HG03159 (cell line): Measurements from ENCODE around the gene DTX1.

Experiments
- ATAC-seq: cut with Tn5 transposase; IDR thresholded peaks from one replicate; pipeline ENCODE4 v1.9.1; 2021; ENCODE audit warnings: mild to moderate bottlenecking, moderate library complexity; ENCODE audit not compliant: unreplicated experiment

Gene DTX1

GRCh38 chr12:113092607-113093408 is 36.3 kb downstream of the DTX1 start:
- no peak for ATAC-seq

DNA sequence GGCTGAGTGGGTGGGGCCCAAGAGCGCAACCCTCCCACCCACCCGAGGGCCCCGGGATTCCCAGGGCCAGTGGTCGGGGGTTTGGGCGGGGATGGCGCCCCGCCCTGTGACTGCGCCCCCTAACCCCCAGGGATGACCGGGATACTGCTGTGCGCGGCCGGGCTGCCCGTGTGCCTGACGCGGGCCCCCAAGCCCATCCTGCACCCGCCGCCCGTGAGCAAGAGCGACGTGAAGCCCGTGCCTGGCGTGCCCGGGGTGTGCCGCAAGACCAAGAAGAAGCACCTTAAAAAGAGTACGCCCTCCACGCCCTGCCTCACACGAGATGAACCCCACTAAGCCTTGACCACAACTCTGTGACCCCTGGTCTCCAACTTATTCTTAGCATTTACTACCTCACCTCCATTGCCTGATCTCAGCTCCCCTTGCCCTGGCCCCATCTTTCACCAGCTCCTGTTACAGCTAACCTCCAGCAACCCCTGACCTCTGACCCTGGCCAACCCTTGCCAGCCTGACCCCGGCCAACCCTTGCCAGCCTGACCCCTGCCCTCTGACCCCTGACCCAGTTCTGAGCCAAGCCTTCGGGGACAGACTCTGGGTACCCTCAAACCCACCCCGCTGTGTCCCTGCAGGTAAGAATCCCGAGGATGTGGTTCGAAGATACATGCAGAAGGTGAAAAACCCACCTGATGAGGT is 37.0 kb downstream of the DTX1 start:
- no peak for ATAC-seq

DNA sequence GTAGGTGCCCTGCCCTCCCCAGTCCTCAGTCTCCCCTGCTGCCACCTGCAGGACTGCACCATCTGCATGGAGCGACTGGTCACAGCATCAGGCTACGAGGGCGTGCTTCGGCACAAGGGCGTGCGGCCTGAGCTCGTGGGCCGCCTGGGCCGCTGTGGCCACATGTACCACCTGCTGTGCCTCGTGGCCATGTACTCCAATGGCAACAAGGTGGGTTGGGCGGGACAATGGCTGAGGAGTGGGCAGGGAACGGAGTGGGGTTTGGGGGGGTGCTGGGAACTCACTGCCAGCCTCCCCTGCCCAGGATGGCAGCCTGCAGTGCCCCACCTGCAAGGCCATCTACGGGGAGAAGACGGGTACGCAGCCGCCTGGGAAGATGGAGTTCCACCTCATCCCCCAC is 38.2 kb downstream of the DTX1 start:
- ATAC-seq, result no peak

GRCh38 chr12:113095405-113095804 is 38.9 kb downstream of the DTX1 start:
- ATAC-seq, result no peak

- ATAC-seq, result no peak
Measured at GRCh38 chr12:113096675-113097461, 40.3 kb downstream of the DTX1 start.

DNA sequence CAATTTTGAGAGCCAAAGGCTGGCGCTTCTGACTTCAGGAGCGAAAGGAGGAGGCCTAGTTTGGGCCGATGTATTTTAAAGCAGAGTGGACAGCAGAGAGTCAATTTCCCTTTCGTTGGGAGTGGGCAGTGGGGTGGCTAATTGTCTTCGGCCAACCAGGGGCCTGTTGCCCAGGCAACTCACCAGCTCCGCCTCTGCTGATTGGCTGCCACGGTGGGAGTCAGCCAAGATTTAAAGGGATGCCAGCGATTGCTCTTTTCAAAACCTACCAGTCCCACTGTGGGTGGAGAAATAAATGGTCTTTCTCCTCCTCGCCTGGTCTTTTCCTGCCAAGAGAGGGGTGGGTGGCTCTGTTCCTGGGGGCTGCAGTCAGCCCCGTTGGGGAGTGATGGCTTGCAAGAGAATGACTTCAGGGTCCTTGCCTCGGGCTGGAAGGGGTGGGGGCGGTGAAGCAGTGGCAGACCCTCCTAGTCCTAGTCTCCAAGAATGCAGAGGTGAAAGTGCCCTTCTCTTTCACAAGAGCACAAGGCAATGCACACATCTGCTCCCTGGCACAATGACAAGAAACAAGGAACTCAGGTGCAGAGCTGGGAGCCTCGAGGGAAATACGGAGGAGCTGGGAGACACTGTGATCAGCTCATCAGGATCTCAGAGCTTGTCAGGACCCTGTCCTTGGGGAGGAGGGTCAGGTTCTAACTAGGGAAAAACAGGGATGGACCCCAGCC is 41.3 kb downstream of the DTX1 start:
- no peak for ATAC-seq

DNA sequence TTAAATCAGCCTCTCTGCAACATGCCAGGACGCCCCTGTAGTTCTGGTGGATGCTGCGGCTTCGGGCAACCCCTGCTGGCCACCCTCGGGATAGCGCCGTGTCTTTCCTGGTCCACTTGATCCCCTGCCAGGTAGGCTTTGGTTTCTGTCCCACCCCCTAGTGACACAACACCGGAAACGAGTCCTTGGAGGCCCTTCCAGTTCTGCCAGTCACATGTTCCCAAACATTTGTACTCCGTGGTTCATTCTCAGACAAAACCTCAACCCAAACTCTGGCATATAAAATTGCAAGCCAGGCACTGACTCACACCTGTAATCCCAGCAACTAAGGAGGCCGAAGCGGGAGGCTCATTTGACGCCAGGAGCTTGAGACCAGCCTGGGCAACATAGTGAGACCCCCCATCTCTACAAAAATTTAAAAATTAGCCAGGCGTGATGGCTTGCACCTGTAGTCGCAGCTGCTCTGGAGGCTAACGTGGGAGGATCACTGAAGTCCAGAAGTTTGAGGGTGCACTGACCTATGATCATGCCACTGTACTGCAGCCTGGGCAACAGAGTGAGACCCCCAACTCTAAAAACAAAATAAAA is 42.0 kb downstream of the DTX1 start:
- ATAC-seq, result peak; percentile 65

- ATAC-seq, result no peak
Measured at GRCh38 chr12:113099364-113099763, 42.8 kb downstream of the DTX1 start.

GRCh38 chr12:113099764-113100163 is 43.2 kb downstream of the DTX1 start:
- no peak for ATAC-seq

- no peak for ATAC-seq
Measured at GRCh38 chr12:113101751-113102150, 45.2 kb downstream of the DTX1 start.

DNA sequence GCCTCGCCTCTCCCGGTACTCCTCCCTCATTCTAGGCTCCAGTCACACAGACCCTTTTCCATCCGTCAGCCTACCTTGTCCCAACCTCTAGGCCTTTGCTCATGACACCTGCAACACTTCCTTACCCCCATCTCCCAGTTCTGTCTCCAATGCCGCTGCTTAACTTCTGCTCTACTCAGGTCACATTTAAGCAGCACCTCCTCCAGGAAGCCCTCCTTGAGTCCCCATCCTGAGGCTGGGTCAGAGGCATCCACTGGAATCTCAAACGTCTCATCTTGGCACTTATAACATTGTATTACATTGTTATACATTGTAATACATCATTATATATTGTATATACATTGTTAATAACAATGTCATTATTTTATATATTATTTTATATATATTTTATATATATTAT is 46.3 kb downstream of the DTX1 start:
- ATAC-seq, result no peak

GRCh38 chr12:113103756-113104450 is 47.4 kb downstream of the DTX1 start:
- ATAC-seq, result no peak

DNA sequence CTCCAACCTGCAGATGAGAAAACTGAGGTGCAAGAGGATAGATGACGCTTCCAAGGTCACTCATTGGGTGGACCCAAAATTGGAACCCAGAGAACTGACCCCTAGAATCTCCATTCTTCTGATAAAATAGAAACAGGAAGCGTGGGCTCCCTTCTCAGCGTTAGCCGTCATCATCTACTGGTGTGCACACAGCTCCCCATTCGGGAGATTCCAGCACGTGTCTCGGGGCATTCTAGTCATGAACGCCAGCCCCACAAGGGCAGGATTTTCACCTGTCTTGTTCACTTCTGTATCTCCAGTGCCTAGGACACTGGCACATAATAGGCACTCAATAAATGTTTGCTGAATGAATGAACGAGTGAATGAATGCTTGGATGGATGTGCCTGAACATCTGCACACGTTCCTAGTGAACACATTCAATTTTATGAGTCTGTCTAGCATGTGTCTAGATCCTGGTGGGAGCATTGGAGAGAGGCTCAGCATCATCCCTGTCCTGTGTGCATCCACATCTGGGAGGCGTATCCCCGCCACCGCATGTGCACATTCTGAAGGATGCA is 48.5 kb downstream of the DTX1 start:
- ATAC-seq, result no peak

DNA sequence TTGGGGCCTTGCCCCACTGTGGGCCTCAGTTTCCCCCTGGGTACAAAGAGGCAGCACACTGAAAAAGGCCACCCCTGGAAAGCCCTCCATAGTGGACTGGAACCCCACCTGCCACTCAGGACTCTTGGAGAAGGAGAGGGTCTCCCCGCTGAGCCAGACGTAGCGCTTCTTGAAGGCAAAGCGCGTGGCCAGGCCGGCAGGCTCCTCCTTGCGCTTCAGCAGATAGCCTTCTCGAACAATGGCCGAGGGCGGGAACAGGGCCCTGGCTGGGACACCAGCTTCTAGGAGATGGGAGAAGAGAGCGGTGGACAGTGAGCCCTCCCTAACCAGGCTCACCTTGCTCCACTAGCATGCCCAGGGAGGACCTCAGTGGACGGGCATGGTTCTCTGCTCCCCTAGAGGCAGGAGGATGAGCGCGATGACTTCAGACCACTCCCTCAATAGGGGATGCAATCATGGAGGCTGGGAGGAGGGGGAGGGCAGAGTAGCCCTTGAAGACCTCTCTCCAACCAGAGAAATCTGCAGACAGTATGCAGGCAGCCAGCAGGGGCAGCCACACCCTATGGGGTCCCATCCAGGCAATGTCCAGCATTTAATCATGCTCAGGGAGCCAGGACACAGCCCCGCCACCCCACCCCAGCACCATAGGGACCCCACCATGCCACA is 49.2 kb downstream of the DTX1 start:
- no peak for ATAC-seq

DNA sequence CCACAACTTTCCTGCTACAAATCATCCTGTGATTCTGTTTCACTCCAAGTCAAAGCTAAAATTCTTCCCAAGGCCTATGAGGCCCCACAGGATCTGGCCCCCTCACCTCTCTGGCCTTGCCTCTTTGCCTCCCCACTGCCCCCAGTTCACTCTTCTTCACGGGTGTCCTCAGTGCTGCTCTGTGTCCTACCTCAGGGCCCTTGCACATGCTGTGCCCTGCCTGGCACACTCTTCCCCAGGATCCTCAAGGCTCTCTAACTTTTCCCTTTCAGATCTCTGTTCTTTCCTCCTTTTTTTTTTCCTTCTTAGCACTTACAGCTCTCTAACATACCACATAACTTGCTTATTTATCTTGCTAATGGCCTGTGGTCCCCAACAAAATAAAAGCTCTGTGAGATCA is 49.8 kb downstream of the DTX1 start:
- ATAC-seq, result no peak

- ATAC-seq, result no peak
Measured at GRCh38 chr12:113108308-113108707, 51.8 kb downstream of the DTX1 start.

GRCh38 chr12:113109360-113109759 is 52.8 kb downstream of the DTX1 start:
- ATAC-seq, result no peak

DNA sequence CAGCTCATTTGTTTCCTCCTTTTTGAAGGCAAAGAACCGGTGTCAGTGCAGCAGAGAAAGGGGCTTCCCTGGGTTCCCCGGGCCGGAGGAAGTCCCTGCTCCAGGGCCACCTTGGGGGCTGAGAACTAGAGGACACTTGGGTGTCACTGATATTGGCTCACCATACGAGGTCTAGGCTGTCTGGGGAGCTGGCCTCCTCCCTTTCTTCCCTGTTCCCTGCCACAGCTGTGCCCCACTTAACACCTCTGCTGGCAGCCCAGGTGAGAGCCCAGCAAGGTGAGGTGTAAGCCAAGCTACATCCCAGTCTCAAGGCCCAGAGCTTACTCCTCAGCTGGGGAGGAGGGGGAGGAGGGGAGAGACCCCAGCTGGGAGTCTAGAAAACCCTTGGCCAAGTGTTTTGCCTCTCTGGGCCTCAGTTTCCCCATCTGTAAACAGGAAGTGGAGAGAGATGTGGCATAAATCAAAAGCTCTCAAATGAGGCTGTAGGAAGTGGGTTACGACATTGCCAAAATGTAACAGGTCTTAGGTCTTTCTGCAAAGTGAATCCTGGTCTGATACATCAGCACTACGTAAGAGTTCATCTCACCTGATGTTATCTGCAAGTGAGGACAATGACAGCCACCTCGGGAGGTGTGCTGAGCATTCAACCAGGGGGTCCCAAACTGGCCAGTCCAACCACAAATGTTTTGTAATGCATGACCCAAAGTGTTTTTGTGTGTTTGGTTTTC is 53.5 kb downstream of the DTX1 start:
- ATAC-seq, result no peak

- ATAC-seq, result no peak
Measured at GRCh38 chr12:113111247-113111646, 54.7 kb downstream of the DTX1 start.
